Upper lobe of left lung (tissue), 4 donors: ENCODE results near the gene NRXN3.

ENCODE experiments used
- POLR2A ChIP-seq, 4 donors: fragments of 450-650 bp; IDR thresholded peaks; one replicate each; pipeline ENCODE4 v1.5.1; 2016 to 2017; ENCODE audit warnings: antibody characterized with exemption in 4 of 4, mild to moderate bottlenecking in 2 of 4
- TF ChIP-seq, protein P1 (sequence below), 6 experiments: fragments of 450-650 bp in 4 of 6; fragments of 200-600 bp in 2 of 6; sonication (generic) in 2 of 6; IDR thresholded peaks; one replicate each; pipeline ENCODE4 v1.5.1; 2016 to 2019; ENCODE audit warnings: antibody characterized with exemption in 6 of 6

DNA sequence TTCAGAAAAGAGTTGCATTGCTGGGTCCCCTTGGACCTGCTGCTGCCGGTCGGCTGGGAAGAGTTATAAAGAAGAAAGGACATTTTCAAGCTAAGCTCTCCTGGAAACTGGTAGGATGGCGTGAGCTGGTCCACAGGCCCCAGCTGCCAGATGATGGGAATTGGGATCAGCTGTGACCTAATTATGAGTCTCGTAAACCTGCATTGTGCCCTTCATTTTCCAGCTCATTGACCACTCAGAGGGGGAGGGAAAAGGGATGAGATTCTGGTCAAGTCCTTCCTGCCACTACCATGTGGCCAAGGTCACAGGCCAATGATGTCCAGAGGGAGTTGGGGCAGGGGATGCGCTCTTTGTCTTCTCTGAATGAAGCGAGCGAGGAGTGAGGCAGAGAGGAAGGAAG is 320.9 kb downstream of the NRXN3 start:
- TF ChIP-seq, protein P1, sequence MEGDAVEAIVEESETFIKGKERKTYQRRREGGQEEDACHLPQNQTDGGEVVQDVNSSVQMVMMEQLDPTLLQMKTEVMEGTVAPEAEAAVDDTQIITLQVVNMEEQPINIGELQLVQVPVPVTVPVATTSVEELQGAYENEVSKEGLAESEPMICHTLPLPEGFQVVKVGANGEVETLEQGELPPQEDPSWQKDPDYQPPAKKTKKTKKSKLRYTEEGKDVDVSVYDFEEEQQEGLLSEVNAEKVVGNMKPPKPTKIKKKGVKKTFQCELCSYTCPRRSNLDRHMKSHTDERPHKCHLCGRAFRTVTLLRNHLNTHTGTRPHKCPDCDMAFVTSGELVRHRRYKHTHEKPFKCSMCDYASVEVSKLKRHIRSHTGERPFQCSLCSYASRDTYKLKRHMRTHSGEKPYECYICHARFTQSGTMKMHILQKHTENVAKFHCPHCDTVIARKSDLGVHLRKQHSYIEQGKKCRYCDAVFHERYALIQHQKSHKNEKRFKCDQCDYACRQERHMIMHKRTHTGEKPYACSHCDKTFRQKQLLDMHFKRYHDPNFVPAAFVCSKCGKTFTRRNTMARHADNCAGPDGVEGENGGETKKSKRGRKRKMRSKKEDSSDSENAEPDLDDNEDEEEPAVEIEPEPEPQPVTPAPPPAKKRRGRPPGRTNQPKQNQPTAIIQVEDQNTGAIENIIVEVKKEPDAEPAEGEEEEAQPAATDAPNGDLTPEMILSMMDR (IDR thresholded peaks at IDR 0.05), result no peak
- TF ChIP-seq POLR2A (IDR thresholded peaks at IDR 0.05), result no peak
